ENCODE data around the gene KRTAP10-3. TPM values are rescaled to one million over a fixed set of nuclear protein-coding genes. Genes with fewer than 3 reads are reported as not detected.

The KRTAP10-3 gene
- total and polyA plus RNA-seq, 9 of the 15 experiments (the other 6 are each of a cell fraction or from before 2014, with no cell fraction given), result not detected

GRCh38 chr21:44518686-44519085 lies 39.9 kb downstream of the KRTAP10-3 start (continued):
- TF ChIP-seq ZNF318 (IDR thresholded peaks at IDR 0.05; ENCODE audit: borderline replicate concordance in 1 of 2, low read depth in 1 of 2) (no peak), ZNF23 (CRISPR knock-in tag; IDR thresholded peaks at IDR 0.05) (no peak), PPARD (CRISPR knock-in tag; IDR thresholded peaks at IDR 0.05) (no peak), CBX1 (IDR thresholded peaks at IDR 0.05; ENCODE audit: low read depth) (no peak)
